K562 (cell line): Measurements from ENCODE around the gene HDAC1. TPM values are rescaled to one million over a fixed set of nuclear protein-coding genes. Genes with fewer than 3 reads are reported as not detected.

Source experiments
- ATAC-seq: fragments of 200-7000 bp; cut with Tn5 transposase; 3 replicates; pipeline ENCODE4 v1.9.1; 2020; ENCODE audit warnings: moderate library complexity
- BruUV-seq: library from RNA; stranded (reverse); fragments of 400-500 nt; replicated peaks from 2 replicates; lab custom pipeline; 2021; lab: Mats Ljungman, UMichigan
- CTCF ChIA-PET: fragments of 300-600 bp; formaldehyde crosslinking; extraction: SDS; loops from one replicate; lab custom pipeline; 2021; ENCODE audit warnings: low intra/inter-chr PET ratio; lab: Yijun Ruan, JAX
- POLR2A ChIA-PET: fragments of 300-600, 350-650 bp; sonication (Branson Sonifier 250); formaldehyde crosslinking; extraction: SDS; loops from one replicate; lab custom pipeline; 2021; ENCODE audit warnings: antibody characterized with exemption, inconsistent platforms; lab: Yijun Ruan, JAX
- DNase-seq, 4 experiments: peaks; one replicate each; pipeline versions ENCODE4 v3.0.0 to v3.0.0-alpha.2; 2011 to 2018; ENCODE audit warnings: low spot score in 3 of 4, mixed read lengths in 3 of 4; ENCODE audit errors: extremely low read depth in 1 of 4
- FAIRE-seq: peaks from 2 replicates; lab custom pipeline; 2011; peaks lifted over from hg19 to GRCh38; lab: Jason Lieb, UNC
- H2AFZ ChIP-seq: 2 replicates; pipeline ENCODE4 v1.6.0; 2011; ENCODE audit warnings: low read depth, low read length, control low read depth, inconsistent platforms
- H3K27ac ChIP-seq: fragments of 200-600 bp; 3 replicates; pipeline ENCODE4 v1.8.0; 2011; ENCODE audit warnings: low read depth, mild to moderate bottlenecking, control low read depth, inconsistent platforms, low read length, moderate library complexity, mixed read lengths; ENCODE audit errors: extremely low read depth
- H3K27me3 ChIP-seq, 2 experiments: fragments of 300-600 bp in 1 of 2; 2 replicates in 1 of 2; 3 replicates in 1 of 2; pipeline versions ENCODE4 v1.6.0 to v1.8.0; 2011; ENCODE audit warnings: inconsistent platforms in 2 of 2, low read length in 2 of 2, mild to moderate bottlenecking in 1 of 2, mixed read lengths in 1 of 2, moderate library complexity in 1 of 2; ENCODE audit not compliant: control insufficient read depth in 2 of 2, insufficient read depth in 2 of 2
- H3K36me3 ChIP-seq: fragments of 300-600 bp; 3 replicates; pipeline ENCODE4 v1.8.0; 2011; ENCODE audit warnings: mild to moderate bottlenecking, low read length, inconsistent platforms; ENCODE audit not compliant: control insufficient read depth, insufficient read depth
- H3K4me1 ChIP-seq, 2 experiments: fragments of 200-600 bp in 1 of 2; replicated peaks in 1 of 2; 2 replicates in 1 of 2; 3 replicates in 1 of 2; pipeline versions ENCODE4 v1.5.1 to v1.8.0; 2011; ENCODE audit warnings: inconsistent platforms in 2 of 2, low read length in 2 of 2, mild to moderate bottlenecking in 1 of 2, mixed read lengths in 1 of 2, moderate library complexity in 1 of 2; ENCODE audit not compliant: control insufficient read depth in 2 of 2, insufficient read depth in 2 of 2
- H3K4me2 ChIP-seq: 2 replicates; pipeline ENCODE4 v1.6.1; 2011; ENCODE audit warnings: low read length, control low read depth, inconsistent platforms, mixed read lengths; ENCODE audit not compliant: insufficient read depth
- H3K4me3 ChIP-seq: fragments of 200-600 bp; sonication (generic), shearing (Covaris generic); 2 replicates; pipeline ENCODE4 v1.5.1; 2016; ENCODE audit warnings: control low read depth, inconsistent platforms
- H3K79me2 ChIP-seq: fragments of 200-600 bp; 3 replicates; pipeline ENCODE4 v1.8.0; 2011; ENCODE audit warnings: low read length, inconsistent platforms; ENCODE audit not compliant: control insufficient read depth, insufficient read depth
- H3K9ac ChIP-seq, 2 experiments: 2 replicates each; pipeline versions ENCODE4 v1.6.0 to v1.6.1; 2011; ENCODE audit warnings: low read depth in 2 of 2, low read length in 2 of 2, control low read depth in 1 of 2, inconsistent platforms in 1 of 2, mild to moderate bottlenecking in 1 of 2, mixed read lengths in 1 of 2; ENCODE audit not compliant: insufficient read depth in 1 of 2
- H3K9me1 ChIP-seq: one replicate; pipeline ENCODE4 v1.6.0; 2011; ENCODE audit warnings: inconsistent platforms, mild to moderate bottlenecking, low read length, moderate library complexity; ENCODE audit not compliant: control insufficient read depth, insufficient read depth
- H3K9me3 ChIP-seq: replicated peaks from 2 replicates; pipeline ENCODE4 v1.5.1; 2011; ENCODE audit warnings: low read depth, low read length, inconsistent platforms; ENCODE audit not compliant: control insufficient read depth, insufficient read depth
- H4K20me1 ChIP-seq: replicated peaks from 2 replicates; pipeline ENCODE4 v1.6.1; 2011; ENCODE audit warnings: low read length, inconsistent platforms, mixed read lengths; ENCODE audit not compliant: control insufficient read depth, insufficient read depth
- ATF1 ChIP-seq, 2 experiments: fragments of 450-650 bp in 1 of 2; IDR thresholded peaks; 2 replicates each; pipeline ENCODE4 v1.6.1; 2016; ENCODE audit warnings: missing compliant biosample characterization in 1 of 2, missing genetic modification characterization in 1 of 2
- BRCA1 ChIP-seq, 2 experiments: fragments of 450-650 bp in 1 of 2; sonication (generic) in 1 of 2; formaldehyde crosslinking in 1 of 2; IDR thresholded peaks; 2 replicates each; pipeline versions ENCODE4 v1.5.0 to v1.6.1; 2017 to 2020; ENCODE audit warnings: mild to moderate bottlenecking in 1 of 2, missing genetic modification reagents in 1 of 2
- CGGBP1 ChIP-seq: fragments of 250-450 bp; sonication (Bioruptor Pico); IDR thresholded peaks from 2 replicates; pipeline ENCODE4 v1.9.0; 2021; ENCODE audit warnings: mild to moderate bottlenecking
- CHD1 ChIP-seq: fragments of 200-600 bp; sonication (generic); IDR thresholded peaks from one replicate; pipeline ENCODE4 v1.6.1; 2012; ENCODE audit warnings: mild to moderate bottlenecking, moderate library complexity, low read length, inconsistent platforms
- FUS ChIP-seq: fragments of 200-400 bp; formaldehyde crosslinking; optimal IDR thresholded peaks from 2 replicates; pipeline ENCODE3; 2017; ENCODE audit warnings: low read depth, low read length
- GABPB1 ChIP-seq: sonication (generic); formaldehyde crosslinking; IDR thresholded peaks from 2 replicates; pipeline ENCODE4 v1.8.0; 2022; ENCODE audit warnings: mild to moderate bottlenecking, missing genetic modification reagents
- GTF2F1 ChIP-seq: IDR thresholded peaks from 2 replicates; pipeline ENCODE4 v1.6.1; 2011; ENCODE audit warnings: low read depth, low read length, improper control_type of control experiment
- HNRNPLL ChIP-seq: fragments of 200-400 bp; formaldehyde crosslinking; IDR thresholded peaks from 2 replicates; pipeline ENCODE4 v1.6.1; 2017; ENCODE audit warnings: low read length, low read depth, mild to moderate bottlenecking; ENCODE audit not compliant: poor library complexity, severe bottlenecking
- MYBL2 ChIP-seq, 2 experiments: fragments of 450-650 bp in 1 of 2; sonication (generic) in 1 of 2; formaldehyde crosslinking in 1 of 2; IDR thresholded peaks; 2 replicates each; pipeline versions ENCODE4 v1.6.1 to v1.8.1; 2017 to 2022; ENCODE audit warnings: borderline replicate concordance in 1 of 2, inconsistent platforms in 1 of 2, low read depth in 1 of 2, mild to moderate bottlenecking in 1 of 2, missing genetic modification reagents in 1 of 2, moderate library complexity in 1 of 2
- MYC ChIP-seq, 2 experiments: fragments of 250-450 bp in 1 of 2; sonication (Bioruptor Pico) in 1 of 2; IDR thresholded peaks; 2 replicates each; pipeline versions ENCODE4 v1.5.1 to v1.6.1; 2012 to 2021; ENCODE audit warnings: low read depth in 2 of 2, borderline replicate concordance in 1 of 2, improper control_type of control experiment in 1 of 2, low read length in 1 of 2, mild to moderate bottlenecking in 1 of 2, moderate library complexity in 1 of 2
- PCBP2 ChIP-seq: fragments of 200-400 bp; formaldehyde crosslinking; IDR thresholded peaks from 2 replicates; pipeline ENCODE4 v1.6.1; 2018; ENCODE audit warnings: low read length, low read depth, mild to moderate bottlenecking, moderate library complexity; ENCODE audit not compliant: poor library complexity, severe bottlenecking
- PYGO2 ChIP-seq: fragments of 450-650 bp; IDR thresholded peaks from 2 replicates; pipeline ENCODE4 v1.6.1; 2016; ENCODE audit warnings: mild to moderate bottlenecking, missing genetic modification characterization, moderate library complexity, missing compliant biosample characterization
- RAD21 ChIP-seq, 2 experiments: fragments of 250-450 bp in 1 of 2; fragments of 450-650 bp in 1 of 2; sonication (Bioruptor Pico) in 1 of 2; formaldehyde crosslinking in 1 of 2; IDR thresholded peaks in 1 of 2; conservative IDR thresholded peaks in 1 of 2; 2 replicates each; pipeline versions ENCODE4 v1.4.0 to v1.8.0; 2020 to 2022; ENCODE audit warnings: mild to moderate bottlenecking in 2 of 2, moderate library complexity in 1 of 2
- RCOR1 ChIP-seq, 2 experiments: IDR thresholded peaks; 2 replicates each; pipeline ENCODE4 v1.6.1; 2012; ENCODE audit warnings: low read depth in 2 of 2, low read length in 2 of 2, borderline replicate concordance in 1 of 2, improper control_type of control experiment in 1 of 2
- RHOXF2B ChIP-seq: fragments of 250-450 bp; sonication (Bioruptor Pico); conservative IDR thresholded peaks from 2 replicates; pipeline ENCODE4 v1.5.1; 2021
- SMAD2 ChIP-seq: fragments of 150-350 bp; IDR thresholded peaks from 2 replicates; pipeline ENCODE4 v1.6.1; 2014; ENCODE audit warnings: low read depth, mild to moderate bottlenecking, low read length
- U2AF1 ChIP-seq: fragments of 200-400 bp; formaldehyde crosslinking; optimal IDR thresholded peaks from 2 replicates; pipeline ENCODE3; 2017; ENCODE audit warnings: mild to moderate bottlenecking, low read depth, low read length, moderate library complexity
- WGBS: fragments of 100-300 bp; shearing (Covaris generic); methylation state at CpG from one replicate; pipeline ENCODE4 v1.1.6; 2016; ENCODE audit warnings: low coverage, mixed read lengths; ENCODE audit not compliant: insufficient coverage; ENCODE audit errors: missing lambda C conversion rate; 5-methylcytosine and 5-hydroxymethylcytosine counted together
- in situ Hi-C: fragments of 300-500 bp; cut with MboI; formaldehyde crosslinking; loops from 4 replicates; pipeline ENCODE4 v1.15.0; 2018; ENCODE audit warnings: inconsistent platforms, mixed read lengths
- intact Hi-C: fragments of 100-400 bp; cut with micrococcal nuclease; formaldehyde crosslinking; loops from 2 replicates; pipeline ENCODE4 v1.14.2; 2022
- polyA plus RNA-seq, 8 experiments: library from polyadenylated mRNA; depleted of rRNA in 4 of 8; stranded (reverse) in 5 of 8; unstranded in 3 of 8; fragments of >200 nt; fragmentation: Nextera tagmentation in 2 of 8; fragmentation: Illumina TruSeq in 1 of 8; extraction: Ambion mirVana in 2 of 8; extraction: Trizol in 1 of 8; gene quantifications; 2 replicates each; pipeline versions ENCODE4 v1.2.1 to v1.2.3, GENCODE V29; 2011 to 2014; ENCODE audit warnings: inconsistent platforms in 1 of 8, missing spikeins in 1 of 8
- total RNA-seq, 7 experiments: library from RNA; depleted of rRNA in 6 of 7; stranded (reverse); fragments of >200 nt in 6 of 7; fragmentation: Illumina TruSeq in 2 of 7; extraction: Trizol in 2 of 7; gene quantifications; 2 replicates each; pipeline versions ENCODE4 v1.2.1 to v1.2.3, GENCODE V29; 2011 to 2021; ENCODE audit warnings: low replicate concordance in 1 of 7
- TF ChIP-seq, protein P1 (sequence below): sonication (generic); formaldehyde crosslinking; IDR thresholded peaks from 2 replicates; pipeline ENCODE4 v1.9.0; 2022; ENCODE audit warnings: mild to moderate bottlenecking, missing genetic modification reagents
- TF ChIP-seq, protein P2 (sequence below), 2 experiments: fragments of 450-650 bp in 1 of 2; sonication (generic) in 1 of 2; formaldehyde crosslinking in 1 of 2; IDR thresholded peaks in 1 of 2; conservative IDR thresholded peaks in 1 of 2; 2 replicates each; pipeline versions ENCODE4 v1.6.1 to v1.8.1; 2016 to 2023; ENCODE audit warnings: mild to moderate bottlenecking in 2 of 2, moderate library complexity in 2 of 2, inconsistent platforms in 1 of 2, missing genetic modification reagents in 1 of 2

HDAC1 gene
- total and polyA plus RNA-seq, 9 of the 15 experiments (the other 6 are each of a cell fraction or from before 2014, with no cell fraction given), result 169 to 384 (median 193) TPM

DNA sequence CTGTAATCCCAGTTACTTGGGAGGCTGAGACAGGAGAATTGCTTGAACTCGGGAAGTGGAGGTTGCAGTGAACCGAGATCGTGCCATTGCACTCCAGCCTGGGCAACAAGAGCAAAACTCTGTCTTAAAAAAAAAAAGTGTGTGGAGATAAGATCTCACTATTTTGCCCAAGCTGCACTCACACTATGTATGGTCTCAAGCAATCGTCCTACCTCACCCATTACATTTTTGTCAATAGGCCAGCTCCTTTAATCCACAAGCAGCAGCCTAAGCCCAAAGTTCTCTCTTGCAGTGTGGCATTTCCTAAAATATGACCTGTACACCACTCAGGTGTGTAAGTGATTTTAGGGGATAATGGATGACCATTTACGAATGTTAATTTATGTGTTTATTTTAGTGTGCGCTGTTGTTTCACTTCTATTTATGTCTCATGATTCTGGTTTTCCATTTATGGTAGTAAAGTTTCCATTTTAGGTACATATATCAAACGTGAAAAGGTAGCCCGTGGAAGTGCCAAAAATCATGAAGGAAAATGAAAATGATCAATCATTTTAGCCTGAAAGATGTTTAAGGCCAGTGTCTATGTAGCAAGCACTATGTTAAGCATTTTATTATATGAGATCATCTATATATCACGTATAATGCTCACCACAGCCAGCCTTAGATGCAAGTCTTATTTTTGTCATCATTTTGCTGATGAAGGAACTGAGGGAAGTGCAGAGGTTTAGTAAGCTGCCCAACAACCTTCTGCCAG, 35.2 kb upstream of the HDAC1 start:
- 28% methylated on average over 9 of the region's 9 CpGs for WGBS
- no peaks in the 10 kb centered on the region for H3K27me3 ChIP-seq
- H3K4me1 ChIP-seq, result peaks cover 8 to 9% of the 10 kb centered on the region in 2 experiments; a peak in 4 of 5 replicates
- H3K9ac ChIP-seq, result no peak overlapping the region
- FAIRE-seq (no peak), ATAC-seq (no peak), DNase-seq (no peak)
- H3K4me3 ChIP-seq, result no peak overlapping the region
- H3K79me2 ChIP-seq, result no peaks in the 10 kb centered on the region
- no peak overlapping the region for H3K27ac ChIP-seq
- H3K36me3 ChIP-seq, result no peaks in the 10 kb centered on the region
- intact Hi-C loops, result no loop called here
- no peaks in the 10 kb centered on the region for H3K9me3 ChIP-seq
- H4K20me1 ChIP-seq, result no peaks in the 10 kb centered on the region
- BruUV-seq, result no TSS peak
- no peak overlapping the region for H2AFZ ChIP-seq
- H3K9me1 ChIP-seq, result no peaks in the 10 kb centered on the region
- ChIA-PET POLR2A (interaction anchor here (0.6 to 2.2 kb wide), 6 partner anchors 10 to 92 kb away, joined by 3 to 9 read pairs (median 4); partner anchors contain the start of gene FAM167B), CTCF (no interaction called here)
- TF ChIP-seq SMAD2 (no peak), MYBL2 (IDR thresholded peaks at IDR 0.05; ENCODE audit: low read depth) (no peak), MYBL2 (CRISPR knock-in tag; IDR thresholded peaks at IDR 0.05; ENCODE audit: borderline replicate concordance) (no peak), U2AF1 (no peak), GABPB1 (no peak), PYGO2 (no peak), FUS (no peak), CHD1 (no peak), ATF1 (CRISPR knock-in tag; IDR thresholded peaks at IDR 0.05) (no peak), ATF1 (tag; IDR thresholded peaks at IDR 0.05) (no peak), MYC (IDR thresholded peaks at IDR 0.05; ENCODE audit: low read depth, low read length) (no peak), MYC (CRISPR knock-in tag; IDR thresholded peaks at IDR 0.05; ENCODE audit: borderline replicate concordance, low read depth) (no peak), BRCA1 (IDR thresholded peaks at IDR 0.05) (no peak), BRCA1 (CRISPR knock-in tag; IDR thresholded peaks at IDR 0.05) (no peak), CGGBP1 (CRISPR knock-in tag) (no peak), GTF2F1 (no peak), RHOXF2B (CRISPR knock-in tag) (no peak), RCOR1 (IDR thresholded peaks at IDR 0.05; ENCODE audit: borderline replicate concordance in 1 of 2, low read depth in 2 of 2, low read length in 2 of 2) (no peak), PCBP2 (no peak), RAD21 (CRISPR knock-in tag; conservative IDR thresholded peaks at IDR 0.05 in 1 of 2, IDR thresholded peaks at IDR 0.05 in 1 of 2) (no peak), HNRNPLL (no peak)
- TF ChIP-seq, protein P1, sequence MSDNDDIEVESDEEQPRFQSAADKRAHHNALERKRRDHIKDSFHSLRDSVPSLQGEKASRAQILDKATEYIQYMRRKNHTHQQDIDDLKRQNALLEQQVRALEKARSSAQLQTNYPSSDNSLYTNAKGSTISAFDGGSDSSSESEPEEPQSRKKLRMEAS, result no peak
- TF ChIP-seq, protein P2, sequence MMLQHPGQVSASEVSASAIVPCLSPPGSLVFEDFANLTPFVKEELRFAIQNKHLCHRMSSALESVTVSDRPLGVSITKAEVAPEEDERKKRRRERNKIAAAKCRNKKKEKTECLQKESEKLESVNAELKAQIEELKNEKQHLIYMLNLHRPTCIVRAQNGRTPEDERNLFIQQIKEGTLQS (IDR thresholded peaks at IDR 0.05), result no peak
- TF ChIP-seq, protein P2 (CRISPR knock-in tag; conservative IDR thresholded peaks at IDR 0.05), result no peak
- no peak overlapping the region for H3K4me2 ChIP-seq
- in situ Hi-C loops, result no loop called here
